Measurements from ENCODE around the gene SKAP1.

DNA sequence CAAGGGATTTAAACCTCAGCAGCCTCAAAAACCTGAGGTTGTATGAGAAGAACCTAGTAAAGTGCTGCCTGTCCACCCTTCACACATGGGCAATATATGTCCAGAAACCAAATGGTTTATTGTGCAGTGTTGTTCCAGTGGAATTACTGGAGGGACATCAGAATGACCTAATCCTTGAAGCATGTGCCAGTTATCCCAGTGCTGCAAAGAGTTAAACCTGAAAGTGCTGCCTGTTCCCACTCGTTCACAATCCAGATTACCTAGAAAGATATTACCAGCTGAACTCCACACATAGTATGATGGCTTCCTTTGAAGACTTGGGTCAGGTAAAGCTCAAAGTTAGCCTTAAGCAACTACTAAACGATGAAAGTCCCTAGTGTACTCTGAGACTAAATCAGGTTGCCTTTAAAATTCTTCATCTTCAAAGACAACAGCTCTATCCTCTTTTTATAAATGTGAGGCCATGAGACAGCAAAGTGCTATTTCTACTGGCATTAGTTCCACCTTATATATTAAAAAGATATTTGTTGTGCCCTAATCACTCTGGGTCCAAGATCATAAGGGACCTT is 189.4 kb downstream of the SKAP1 start:
- TF ChIP-seq, protein P1, sequence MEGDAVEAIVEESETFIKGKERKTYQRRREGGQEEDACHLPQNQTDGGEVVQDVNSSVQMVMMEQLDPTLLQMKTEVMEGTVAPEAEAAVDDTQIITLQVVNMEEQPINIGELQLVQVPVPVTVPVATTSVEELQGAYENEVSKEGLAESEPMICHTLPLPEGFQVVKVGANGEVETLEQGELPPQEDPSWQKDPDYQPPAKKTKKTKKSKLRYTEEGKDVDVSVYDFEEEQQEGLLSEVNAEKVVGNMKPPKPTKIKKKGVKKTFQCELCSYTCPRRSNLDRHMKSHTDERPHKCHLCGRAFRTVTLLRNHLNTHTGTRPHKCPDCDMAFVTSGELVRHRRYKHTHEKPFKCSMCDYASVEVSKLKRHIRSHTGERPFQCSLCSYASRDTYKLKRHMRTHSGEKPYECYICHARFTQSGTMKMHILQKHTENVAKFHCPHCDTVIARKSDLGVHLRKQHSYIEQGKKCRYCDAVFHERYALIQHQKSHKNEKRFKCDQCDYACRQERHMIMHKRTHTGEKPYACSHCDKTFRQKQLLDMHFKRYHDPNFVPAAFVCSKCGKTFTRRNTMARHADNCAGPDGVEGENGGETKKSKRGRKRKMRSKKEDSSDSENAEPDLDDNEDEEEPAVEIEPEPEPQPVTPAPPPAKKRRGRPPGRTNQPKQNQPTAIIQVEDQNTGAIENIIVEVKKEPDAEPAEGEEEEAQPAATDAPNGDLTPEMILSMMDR (IDR thresholded peaks at IDR 0.05): no peak
- no peak for TF ChIP-seq POLR2A (IDR thresholded peaks at IDR 0.05)

All from thyroid gland (tissue), 4 donors.